CD1c-positive myeloid dendritic cell (primary cell): ENCODE measurements around the gene POU2AF1.

Experiments
- DNase-seq: peaks from one replicate; pipeline ENCODE4 v3.0.0-alpha.2; 2016; ENCODE audit errors: extremely low spot score

The POU2AF1 gene

DNA sequence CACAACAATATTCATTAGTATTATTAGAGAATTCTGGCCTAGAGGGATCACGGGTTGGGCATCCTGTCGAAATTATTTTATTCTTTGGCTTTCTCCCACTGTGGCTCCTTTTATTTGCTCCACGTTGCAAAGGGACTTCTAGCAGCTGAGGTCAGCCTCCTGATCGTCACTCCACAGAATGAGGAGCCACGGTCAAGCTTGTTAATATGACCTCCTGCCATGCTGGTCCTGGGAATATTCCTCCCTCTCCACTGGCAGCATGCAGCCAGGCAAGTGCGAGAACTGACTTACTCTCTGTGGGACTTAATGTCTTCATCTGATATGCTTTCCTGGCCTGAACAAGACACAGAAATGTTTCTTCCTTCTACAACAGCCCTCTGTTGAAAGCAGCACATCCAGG is 59.8 kb downstream of the POU2AF1 start:
- no peak for DNase-seq

DNA sequence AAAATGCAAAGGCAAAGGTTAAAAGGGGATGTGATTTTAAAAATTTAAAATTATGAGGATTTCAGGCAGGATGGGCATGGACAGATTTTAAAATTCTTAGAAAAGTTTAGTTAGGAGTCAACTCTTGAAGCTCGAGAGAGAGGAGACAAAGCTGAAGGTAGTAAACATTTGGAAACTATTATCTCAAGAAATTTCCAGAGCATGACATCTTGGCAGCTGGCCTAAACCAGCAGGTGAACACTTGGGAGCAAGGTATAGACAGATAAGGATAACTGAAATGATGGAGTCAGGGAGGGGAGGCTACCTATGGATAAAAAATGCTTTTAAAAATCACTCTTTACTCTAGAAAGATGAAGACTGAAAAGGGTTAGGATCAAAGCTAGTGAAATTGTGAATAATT is 67.0 kb downstream of the POU2AF1 start:
- DNase-seq, result no peak

DNA sequence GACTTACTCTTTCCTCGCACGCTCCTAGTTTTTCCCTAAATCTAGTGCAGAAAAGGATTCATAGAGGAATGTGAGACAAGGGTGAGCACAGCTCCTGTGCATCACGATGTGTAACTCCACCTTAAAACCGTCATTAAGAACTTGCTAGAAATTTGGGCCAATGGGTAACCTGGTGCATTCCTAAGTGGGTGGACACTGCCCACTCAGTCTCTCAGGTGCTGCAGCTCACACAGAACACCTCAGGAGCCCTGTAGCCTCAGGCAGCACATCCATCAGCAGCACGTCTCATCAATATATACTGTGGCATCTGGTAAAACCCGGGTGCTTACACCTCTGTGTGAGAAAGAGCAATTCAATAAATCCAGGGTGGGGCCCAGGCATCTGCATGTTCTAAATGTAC is 68.4 kb downstream of the POU2AF1 start:
- no peak for DNase-seq

DNA sequence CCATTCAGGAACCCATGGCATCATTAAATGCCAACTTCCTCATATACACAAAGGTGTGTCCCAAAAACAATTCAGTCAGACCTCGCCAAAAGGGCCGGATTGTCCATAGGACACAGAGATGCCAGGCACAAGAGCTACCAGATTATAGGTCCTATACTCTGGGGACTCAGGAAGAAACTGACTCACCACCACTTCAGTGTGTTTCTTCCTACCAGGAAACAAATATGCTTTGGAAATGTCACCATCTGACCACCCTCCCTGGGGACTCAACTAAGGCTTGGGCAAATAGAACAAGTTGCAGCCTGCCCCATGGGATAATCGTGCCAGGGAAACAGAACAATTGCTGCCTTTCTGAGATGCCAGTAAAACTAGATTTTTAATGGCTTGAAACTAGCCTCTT is 69.0 kb downstream of the POU2AF1 start:
- DNase-seq, result no peak

DNA sequence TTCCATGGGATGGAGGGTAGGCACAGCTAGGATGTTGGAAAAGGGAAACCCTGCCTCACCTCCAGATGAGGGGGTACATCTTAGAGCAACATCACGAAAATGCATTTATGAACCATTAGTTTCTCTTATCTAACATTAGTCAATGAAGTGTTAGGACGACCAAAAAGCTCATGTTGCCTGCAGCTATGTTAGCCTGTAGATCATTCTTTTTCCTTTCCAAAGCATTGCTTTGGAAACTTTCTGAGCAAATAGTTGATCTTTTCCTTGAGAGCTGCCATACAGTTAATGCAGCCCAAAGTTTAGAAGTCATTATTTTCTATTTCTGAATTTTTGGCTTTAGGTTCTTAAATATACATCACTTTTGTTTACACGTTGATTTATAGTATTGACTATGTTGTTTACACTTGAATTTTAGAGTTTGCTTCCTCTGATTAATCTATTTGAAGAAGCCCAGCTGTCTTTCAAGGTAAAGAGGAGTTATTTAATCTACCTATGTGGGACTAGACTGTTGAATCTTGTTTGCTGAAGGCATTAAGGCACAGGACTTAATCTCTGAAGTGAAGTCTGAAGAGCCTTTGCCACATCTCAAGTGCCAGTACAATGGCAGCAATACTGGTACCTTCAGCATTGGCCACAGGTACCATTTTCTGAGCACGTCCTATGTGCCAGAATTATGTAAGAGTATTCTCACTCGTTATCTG is 69.7 kb downstream of the POU2AF1 start:
- DNase-seq, result no peak

DNA sequence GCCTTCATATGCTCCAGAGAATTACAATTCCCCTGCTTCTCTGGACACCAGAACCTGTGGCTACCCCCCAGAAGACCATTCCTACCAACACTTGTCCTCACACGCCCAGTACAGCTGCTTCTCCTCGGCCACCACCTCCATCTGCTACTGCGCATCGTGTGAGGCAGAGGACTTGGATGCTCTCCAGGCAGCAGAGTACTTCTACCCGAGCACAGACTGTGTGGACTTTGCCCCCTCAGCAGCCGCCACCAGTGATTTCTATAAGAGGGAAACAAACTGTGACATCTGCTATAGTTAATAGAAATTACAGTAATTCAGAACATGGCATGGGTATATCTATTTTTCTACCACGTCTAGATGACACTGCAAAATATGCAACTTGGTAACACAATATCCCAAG is 70.9 kb downstream of the POU2AF1 start:
- no peak for DNase-seq

DNA sequence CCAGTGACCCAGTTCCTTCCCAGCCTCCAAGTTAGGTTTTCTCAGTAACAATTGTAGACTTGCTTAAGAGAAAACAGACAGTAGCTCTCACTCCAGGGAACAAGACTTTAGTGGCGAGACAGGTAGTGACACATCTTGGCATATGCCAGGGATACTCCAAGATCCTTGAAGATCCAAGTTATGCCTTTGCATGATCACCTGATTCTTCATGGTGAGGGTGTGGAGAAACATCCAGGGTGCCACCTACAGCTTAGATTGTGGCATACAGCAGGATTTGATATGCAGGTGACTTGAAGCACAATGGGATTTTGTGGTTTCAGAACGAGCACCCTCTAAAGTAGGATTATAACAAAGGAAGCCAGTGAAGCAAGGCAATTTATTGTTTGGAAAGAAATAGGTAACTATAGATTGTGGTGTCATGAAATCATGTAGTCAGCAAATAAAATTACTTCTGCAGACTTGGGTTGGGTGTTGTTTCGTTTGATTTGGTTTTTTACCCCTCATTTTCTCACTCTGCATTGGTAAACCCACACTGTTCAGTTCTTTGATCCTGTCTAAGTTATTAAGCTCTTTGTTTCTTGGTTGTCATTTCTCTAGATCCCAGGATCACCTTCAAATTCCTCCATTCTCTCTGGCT is 71.5 kb downstream of the POU2AF1 start:
- no peak for DNase-seq

DNA sequence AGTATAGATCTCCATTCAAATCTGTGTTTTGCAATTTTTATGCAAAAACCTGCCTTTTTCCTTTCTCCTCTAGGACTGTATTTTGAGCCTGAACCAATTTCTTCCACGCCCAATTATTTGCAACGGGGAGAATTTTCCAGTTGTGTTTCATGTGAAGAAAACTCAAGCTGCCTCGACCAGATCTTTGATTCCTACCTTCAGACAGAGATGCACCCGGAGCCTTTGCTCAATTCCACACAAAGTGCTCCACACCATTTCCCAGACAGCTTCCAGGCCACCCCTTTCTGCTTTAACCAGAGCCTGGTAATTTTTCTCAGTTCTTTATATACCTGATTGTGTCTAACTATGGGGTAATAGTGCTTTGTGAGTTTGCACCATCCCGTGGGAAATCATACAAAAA is 72.8 kb downstream of the POU2AF1 start:
- DNase-seq, result no peak

DNA sequence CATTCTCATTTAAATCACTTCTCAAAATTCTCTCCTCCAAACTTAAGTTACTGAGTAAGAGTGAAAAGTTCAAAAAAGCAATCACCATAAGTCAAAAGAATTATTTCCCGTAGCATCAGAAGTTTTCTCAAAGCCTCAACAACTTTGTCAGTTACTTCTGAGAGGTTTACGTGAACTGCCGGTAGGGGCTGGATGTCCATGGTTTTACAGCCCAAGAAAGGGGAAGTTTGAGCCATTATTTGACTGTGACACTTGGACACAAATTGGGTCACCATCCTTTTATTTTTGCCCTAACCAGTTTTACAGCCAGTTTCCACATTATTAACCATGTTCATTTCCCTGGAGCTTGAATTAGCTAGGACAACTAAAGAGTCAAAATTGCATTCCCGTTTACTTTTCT is 73.2 kb downstream of the POU2AF1 start:
- DNase-seq, result peak; percentile 4

DNA sequence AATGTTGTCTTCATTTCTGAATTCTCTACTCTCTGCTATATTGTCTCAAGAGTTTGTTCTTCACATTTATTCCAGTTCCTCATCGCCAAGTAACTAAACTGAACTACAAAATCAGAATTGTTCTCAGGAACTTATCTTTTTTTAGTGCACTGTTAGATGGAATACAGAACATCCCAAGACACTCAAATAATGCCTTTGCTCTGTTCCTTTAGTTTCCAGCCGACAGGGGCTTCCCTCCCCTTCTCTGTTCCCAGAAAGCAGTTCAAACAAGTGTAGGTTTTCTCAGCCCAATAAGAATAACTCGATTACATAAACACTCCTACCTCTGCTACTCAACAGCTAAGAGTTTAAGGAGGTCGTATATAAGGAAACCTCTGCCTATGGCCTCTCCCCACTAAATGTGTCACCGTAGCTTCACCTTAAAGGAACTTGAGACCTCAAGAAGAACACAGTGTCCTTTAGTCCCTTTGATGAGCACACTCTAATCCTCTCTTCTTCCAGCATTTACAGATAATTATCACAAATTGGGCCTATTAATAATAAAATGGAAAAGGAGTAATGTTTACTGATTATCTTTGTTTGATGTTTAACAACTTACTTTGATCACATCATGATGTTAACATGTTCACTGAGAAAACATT is 73.8 kb downstream of the POU2AF1 start:
- DNase-seq, result no peak

DNA sequence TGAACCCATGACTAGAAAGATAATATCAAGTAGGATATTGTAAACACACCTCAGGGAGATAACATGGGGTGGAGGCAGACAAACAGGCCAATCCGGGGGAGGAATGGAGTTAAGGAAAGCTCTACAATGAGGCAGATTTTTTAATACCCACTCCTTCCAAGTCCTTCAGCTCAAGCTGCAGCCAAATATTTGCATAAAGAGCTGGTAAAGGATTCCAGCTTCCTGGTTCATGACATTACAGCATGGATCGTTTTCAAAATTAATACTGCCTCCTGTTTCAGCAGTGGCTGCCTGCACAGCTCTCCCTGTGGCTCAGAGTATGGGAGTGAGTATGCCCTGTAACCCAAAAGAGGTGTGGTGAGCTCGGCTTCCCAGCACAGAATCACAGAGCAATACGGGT is 75.6 kb downstream of the POU2AF1 start:
- DNase-seq, result no peak

DNA sequence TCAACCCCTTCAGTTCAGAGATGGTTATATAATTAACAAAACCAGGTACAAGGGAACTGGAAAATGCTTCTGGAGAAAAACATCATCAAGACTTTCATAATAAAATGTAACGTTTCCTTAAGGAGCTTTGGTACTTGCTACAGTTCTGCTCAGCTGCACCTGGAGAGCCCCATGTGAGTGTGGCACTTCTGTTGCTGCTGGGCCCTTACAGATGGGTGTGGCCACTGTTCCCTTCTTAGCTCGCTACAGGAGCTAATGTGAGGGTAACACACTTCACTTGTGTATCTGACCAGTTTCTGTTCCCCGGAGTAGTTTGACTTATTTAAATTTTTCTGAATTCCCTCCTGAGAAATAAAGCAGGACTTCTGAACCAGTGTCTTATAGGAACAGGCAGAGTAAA is 76.8 kb downstream of the POU2AF1 start:
- DNase-seq, result no peak
